Hepatic stellate cell (primary cell): ENCODE measurements around the gene AGPAT3.

Source experiments
- DNase-seq: peaks from one replicate; pipeline ENCODE4 v3.0.0; 2011; ENCODE audit warnings: low spot score

AGPAT3 gene

DNA sequence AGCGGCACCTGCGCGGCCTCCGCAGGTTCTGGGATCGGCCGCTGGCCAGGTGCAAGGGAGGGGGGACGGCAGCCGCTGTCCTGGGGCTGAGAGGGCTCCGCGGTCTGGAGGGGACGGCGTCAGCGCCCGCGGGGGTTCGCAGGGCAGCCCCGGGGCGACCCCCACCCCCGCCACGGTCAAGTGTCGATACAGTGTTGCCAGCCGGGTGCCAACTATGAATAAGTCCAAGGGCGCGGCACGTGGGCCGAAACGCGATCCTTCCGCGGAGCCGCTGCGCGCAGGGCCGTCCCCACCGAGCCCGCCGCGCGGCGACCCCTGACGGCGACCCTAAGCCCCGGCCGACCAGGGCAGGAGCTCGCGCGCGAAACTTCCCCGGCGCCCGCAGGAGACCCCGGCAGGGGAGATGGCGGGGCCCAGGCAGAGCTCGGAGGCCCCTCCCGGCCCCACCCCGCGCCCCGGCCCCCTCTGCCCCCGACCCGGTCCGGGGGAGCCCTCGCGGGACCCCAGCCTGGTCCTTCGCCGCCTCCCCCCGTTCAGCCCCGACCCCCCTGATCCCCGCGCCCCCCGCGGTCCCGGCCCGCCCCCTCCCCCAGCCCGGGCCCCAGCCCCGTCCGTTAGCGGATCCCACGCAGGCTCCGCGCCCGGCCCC lies 586 bp upstream of the AGPAT3 start:
- no peak for DNase-seq

GRCh38 chr21:43865540-43866259 lies 677 bp downstream of the AGPAT3 start:
- peak; percentile 80 for DNase-seq

GRCh38 chr21:43866260-43866629 lies 1.2 kb downstream of the AGPAT3 start:
- DNase-seq = peak; percentile 68

DNA sequence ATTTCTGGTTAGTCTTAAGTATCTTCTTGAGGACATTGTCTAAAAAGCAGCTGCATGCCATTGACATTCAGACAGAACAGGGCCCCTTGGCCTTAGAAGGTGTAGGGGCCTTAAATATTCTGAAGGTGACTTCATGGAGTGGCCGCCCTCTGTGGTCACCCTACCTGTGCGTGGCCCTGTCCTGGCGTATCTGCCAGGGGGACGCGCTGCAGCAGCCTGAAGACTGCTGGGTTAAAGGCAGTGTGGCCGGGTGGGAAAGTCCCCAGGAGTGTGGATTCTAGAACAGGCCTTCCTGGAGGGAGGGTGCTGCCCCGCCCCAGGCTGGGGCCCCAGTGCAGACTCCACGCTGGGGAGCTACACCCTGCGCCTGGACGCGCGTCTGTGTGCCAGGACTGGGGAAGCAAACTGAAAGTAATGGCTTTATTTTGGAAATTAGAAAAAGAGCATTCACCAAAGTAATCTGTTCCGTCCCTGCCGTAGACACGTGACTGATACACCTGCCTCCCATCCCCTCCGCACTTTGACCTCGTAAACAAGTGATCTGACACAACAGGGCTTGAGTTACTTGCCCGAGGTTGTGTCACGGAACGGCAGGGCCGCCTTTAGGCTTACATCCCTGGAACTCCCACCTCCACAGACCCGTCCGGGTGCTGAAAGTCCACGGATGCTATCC lies 1.8 kb downstream of the AGPAT3 start:
- DNase-seq = no peak

GRCh38 chr21:43867332-43867703 lies 2.3 kb downstream of the AGPAT3 start:
- no peak for DNase-seq

GRCh38 chr21:43867948-43868347 lies 2.9 kb downstream of the AGPAT3 start:
- no peak for DNase-seq

DNA sequence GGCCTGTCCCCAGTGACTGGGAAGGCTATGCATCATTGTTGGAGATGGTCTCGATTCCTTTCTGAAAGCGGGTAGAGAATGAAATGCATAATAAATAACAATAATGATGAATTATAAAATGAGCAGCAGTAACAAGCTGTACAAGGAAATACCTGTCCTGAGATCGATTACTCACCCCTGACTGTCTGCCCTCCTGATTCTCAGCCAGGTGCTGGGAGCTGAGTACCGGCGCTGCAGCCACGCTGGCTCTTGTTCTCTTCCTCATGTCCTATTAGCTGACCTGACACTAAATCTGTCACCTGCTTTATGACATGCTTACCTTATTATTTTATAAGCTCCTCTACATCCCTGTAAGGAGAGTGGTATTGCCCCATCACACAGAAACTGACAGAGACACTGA lies 3.4 kb downstream of the AGPAT3 start:
- no peak for DNase-seq

DNA sequence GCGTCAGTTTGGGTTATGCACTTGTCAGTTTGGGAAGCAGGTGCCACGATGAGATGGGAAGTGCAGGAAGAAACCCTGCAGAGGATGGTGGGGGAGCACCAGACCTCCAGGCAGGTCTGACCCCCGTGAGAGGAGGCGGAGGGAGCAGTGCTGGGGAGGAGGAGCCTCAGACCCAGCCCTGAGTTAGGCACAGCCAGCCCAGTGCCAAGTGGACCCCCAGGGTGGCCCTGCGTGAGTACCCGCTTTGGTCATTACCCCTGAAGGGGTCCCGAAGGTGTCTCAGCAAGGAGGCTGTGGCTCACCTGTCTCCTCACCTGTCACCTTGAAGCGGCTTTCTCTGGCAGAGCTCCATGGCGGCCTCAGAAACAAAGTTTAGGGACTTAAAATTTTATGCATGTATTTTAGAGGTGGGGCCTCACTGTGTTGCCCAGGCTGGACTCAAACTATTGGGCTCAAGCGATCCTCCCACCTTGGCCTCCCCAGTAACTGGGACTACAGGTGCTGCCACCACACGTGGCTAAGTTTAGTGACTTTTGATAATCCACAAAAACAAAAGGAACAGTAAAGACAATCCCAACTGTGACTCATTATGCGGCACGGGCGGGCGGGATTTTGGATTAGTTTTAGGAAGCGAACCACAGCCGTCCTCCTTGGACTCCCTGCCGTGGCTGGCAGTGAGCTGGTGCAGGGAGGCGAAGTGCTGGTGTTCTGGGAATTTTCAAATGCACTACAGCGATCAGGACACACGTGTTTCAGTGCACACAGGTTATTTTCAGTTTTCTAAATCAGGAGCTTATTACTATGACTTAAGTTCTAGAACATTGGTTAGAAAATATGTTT lies 4.7 kb downstream of the AGPAT3 start:
- DNase-seq = no peak

DNA sequence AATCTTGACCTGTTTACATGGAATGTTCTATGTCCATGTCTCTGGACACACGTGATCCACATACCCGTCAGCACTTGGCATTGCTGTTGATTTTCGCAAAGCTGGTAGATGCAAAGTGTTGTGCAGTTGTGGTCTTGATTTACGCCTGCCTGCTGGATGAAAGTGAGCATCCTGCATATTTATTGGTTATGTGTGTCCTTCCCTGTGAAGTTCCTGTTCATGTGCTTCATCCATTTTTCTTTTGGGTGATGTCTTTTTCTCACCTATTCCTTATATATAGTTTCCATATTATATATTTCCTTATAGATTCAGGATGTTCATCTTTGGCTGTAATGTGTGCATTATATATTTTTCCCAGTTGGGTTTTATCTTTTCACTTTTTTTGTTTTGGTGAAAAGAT lies 6.5 kb downstream of the AGPAT3 start:
- no peak for DNase-seq

- DNase-seq = no peak
Observed at GRCh38 chr21:43872531-43873197, 7.6 kb downstream of the AGPAT3 start.

GRCh38 chr21:43873673-43874072 lies 8.7 kb downstream of the AGPAT3 start:
- no peak for DNase-seq

DNA sequence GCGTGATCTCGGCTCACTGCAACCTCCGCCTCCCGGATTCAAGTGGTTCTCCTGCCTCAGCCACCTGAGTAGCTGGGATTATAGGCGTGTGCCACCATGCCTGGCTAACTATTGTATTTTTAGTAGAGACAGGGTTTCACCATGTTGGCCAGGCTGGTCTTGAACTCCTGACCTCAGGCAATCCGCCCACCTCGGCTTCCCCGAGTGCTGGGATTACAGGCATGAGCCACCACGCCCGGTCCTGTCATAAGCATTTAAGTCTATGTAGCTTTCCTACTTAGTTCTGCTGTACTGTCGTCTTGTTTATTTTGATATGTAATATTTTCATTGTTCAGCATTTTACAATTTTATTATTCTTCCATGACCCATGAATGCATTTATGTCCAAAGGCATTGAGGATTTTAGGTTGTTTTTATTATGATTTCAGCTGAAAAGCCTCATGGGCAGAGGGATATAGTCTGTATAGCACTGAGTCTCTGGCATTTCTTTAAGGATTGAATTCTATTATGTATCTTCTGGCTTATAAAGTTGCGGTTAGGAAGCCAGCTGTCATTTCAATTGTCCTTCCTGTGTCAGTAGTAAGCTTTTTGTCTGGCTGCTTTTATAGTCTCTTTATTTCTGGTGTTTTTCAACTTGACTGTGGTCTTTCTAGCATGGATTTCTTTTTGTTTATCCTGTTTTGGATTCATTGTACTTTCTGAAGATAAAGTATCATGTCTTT lies 9.2 kb downstream of the AGPAT3 start:
- no peak for DNase-seq

GRCh38 chr21:43876605-43877004 lies 11.6 kb downstream of the AGPAT3 start:
- DNase-seq = no peak

- DNase-seq = no peak
Observed at GRCh38 chr21:43877936-43878575, 13.0 kb downstream of the AGPAT3 start.

- DNase-seq = no peak
Observed at GRCh38 chr21:43879348-43880110, 14.5 kb downstream of the AGPAT3 start.

DNA sequence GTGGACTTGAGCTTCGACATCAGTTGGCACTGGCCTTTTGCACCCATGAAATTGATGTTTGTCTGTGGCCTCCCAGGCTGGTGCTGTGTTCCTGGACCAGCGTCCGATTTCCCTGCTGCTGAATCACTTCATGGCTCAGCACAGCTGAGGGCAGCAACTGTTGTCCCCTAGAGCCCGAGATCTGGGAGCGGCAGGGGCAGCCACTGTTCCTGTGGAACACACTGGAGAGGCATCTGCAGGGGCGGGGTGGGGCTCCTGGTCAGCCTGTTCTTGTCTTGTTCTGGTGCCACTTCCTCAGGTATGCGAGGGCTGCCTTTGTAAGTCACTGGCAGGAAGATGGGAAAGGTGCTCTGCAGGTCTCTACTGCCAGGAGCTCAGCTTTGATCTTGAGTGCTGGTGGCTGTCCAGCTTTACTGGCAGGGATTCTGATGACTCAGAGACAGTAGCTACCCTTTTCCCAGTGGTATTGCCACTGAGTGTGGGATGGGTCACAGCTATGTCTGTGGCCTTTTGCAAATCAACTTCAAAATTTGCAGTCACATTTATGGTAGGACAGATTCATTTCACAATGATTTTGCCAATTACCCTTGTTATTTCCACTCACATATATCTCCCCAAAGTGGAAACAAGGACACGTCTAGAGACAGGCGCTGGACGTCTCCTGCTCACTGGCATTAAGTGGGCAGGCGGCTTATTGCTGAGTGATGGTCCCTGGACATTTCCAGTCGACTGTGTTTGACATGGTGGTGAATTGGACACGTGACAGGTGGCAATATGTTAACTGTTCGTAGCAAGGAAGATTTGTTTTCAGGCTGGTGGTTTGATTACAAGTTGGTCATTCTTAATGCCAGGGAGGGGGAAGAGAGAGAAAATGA lies 15.3 kb downstream of the AGPAT3 start:
- DNase-seq = peak; percentile 50

DNA sequence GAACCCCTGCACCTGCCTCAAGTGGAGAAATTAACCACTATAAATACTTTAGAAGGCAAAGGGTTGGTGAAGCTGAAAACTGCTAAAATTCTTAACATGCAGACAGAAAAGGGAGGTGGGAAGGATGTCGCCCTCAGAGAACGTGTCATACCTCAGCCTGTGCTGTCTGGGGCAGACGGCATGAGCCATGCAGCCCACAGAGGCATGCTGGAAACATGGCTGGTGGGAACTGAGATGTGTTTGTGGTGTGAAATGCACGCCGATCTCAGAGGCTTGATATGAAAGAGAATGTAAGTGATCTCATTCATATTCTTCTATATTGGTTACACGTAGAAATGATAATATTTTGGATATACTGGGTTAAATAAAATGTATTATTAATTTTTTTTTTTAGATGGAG lies 16.3 kb downstream of the AGPAT3 start:
- no peak for DNase-seq

GRCh38 chr21:43881935-43882334 lies 16.9 kb downstream of the AGPAT3 start:
- no peak for DNase-seq

- DNase-seq = no peak
Observed at GRCh38 chr21:43882952-43883545, 18.0 kb downstream of the AGPAT3 start.
